Heart left ventricle (tissue), 16 donors: ENCODE results near the gene BST1. TPM values are rescaled to one million over a fixed set of nuclear protein-coding genes. Genes with fewer than 3 reads are reported as not detected.

Source experiments
- ATAC-seq, 4 donors: fragments of 200-7000 bp; cut with Tn5 transposase; one replicate each; pipeline ENCODE4 v1.9.1; 2020 to 2022; ENCODE audit warnings: moderate library complexity in 4 of 4, mild to moderate bottlenecking in 3 of 4, moderate number of reproducible peaks in 1 of 4
- DNase-seq, 5 donors: peaks; one replicate each; pipeline ENCODE4 v3.0.0-alpha.2; 2020
- H3K27ac ChIP-seq, 12 donors: fragments of 200-600 bp; sonication (generic) in 4 of 12; one replicate each; pipeline versions ENCODE4 v1.5.0 to v1.8.0; 2016 to 2022; ENCODE audit warnings: mild to moderate bottlenecking in 2 of 12
- H3K27me3 ChIP-seq, 9 donors: fragments of 200-600 bp; sonication (generic) in 2 of 9; one replicate each; pipeline versions ENCODE4 v1.5.1 to v1.8.0; 2016 to 2022; ENCODE audit warnings: mild to moderate bottlenecking in 3 of 9
- H3K36me3 ChIP-seq, 9 donors: fragments of 200-600 bp; sonication (generic) in 2 of 9; one replicate each; pipeline versions ENCODE4 v1.5.0 to v1.8.0; 2018 to 2022; ENCODE audit warnings: mild to moderate bottlenecking in 2 of 9
- H3K4me1 ChIP-seq, 12 donors: fragments of 200-600 bp; sonication (generic) in 4 of 12; one replicate each; pipeline versions ENCODE4 v1.5.0 to v1.8.0; 2016 to 2022; ENCODE audit warnings: mild to moderate bottlenecking in 3 of 12
- H3K4me3 ChIP-seq, 12 donors: fragments of 200-600 bp; sonication (generic) in 4 of 12; one replicate each; pipeline versions ENCODE4 v1.5.0 to v1.8.0; 2017 to 2022; ENCODE audit warnings: mild to moderate bottlenecking in 9 of 12, moderate library complexity in 4 of 12
- H3K9me3 ChIP-seq, 12 donors: fragments of 200-600 bp; sonication (generic) in 4 of 12; one replicate each; pipeline versions ENCODE4 v1.5.0 to v1.8.0; 2016 to 2022; ENCODE audit warnings: mild to moderate bottlenecking in 1 of 12
- POLR2A ChIP-seq, 2 donors: fragments of 450-650 bp; IDR thresholded peaks; one replicate each; pipeline ENCODE4 v1.6.1; 2017; ENCODE audit warnings: antibody characterized with exemption in 2 of 2, mild to moderate bottlenecking in 2 of 2, moderate library complexity in 2 of 2
- WGBS, 4 donors: extraction: QIAGEN DNeasy Blood & Tissue Kit in 2 of 4; methylation state at CpG; one replicate each; pipeline versions ENCODE4 v1.1.5 to v1.1.7; 2013 to 2018; 5-methylcytosine and 5-hydroxymethylcytosine counted together
- intact Hi-C, 10 donors: fragments of 100-400 bp; cut with DNase I; formaldehyde crosslinking; loops; one replicate each; pipeline versions ENCODE4 v1.11.1 to v1.14.2; 2022
- polyA plus RNA-seq, 2 donors: library from polyadenylated mRNA; stranded (reverse); fragments of 200-250 nt; gene quantifications; one replicate each; pipeline ENCODE4 v1.2.3, GENCODE V29; 2013
- total RNA-seq, 9 donors: library from RNA; depleted of rRNA in 2 of 9; stranded (reverse); fragments of >200 nt in 2 of 9; fragmentation: NEBNext Ultra II Directional in 3 of 9; extraction: Animal tissue kit (Norgen Biotek cat#: 25700) in 3 of 9; gene quantifications; one replicate each; pipeline versions ENCODE4 v1.1.0 to v1.2.4, GENCODE V29; 2016 to 2023
- TF ChIP-seq, protein P1 (sequence below), 12 donors: fragments of 200-600 bp; sonication (generic) in 4 of 12; IDR thresholded peaks; one replicate each; pipeline versions ENCODE4 v1.5.0 to v1.8.0; 2018 to 2022; ENCODE audit warnings: antibody characterized with exemption in 12 of 12, mild to moderate bottlenecking in 5 of 12
- donor health status: ischemic (EF 13 %, LVEDD 7.1; RV severe dilation, severe dysfunction).
- donor health status: healthy with polysubstance abuse.
- donor health status: DM: no; HTN: yes; CAD: no.
- donor health status: DM: no; HTN: no; CAD: no.
- donor health status: ischemic (EF 25% LVEDD 6.9; RV normal size, moderate dysfunction).
- donor health status: ischemic (EF 25% LVEDD 5.7; RV mildly dilated, moderate dysfunction).
- donor health status: healthy.
- donor health status: DM: yes; HTN: yes; CAD: no.
- donor health status: ischemic (EF 35%, LVEDD 5.7; RV mildly dilated, moderate dysfunction).
- donor health status: nonischemic (EF 11% LVEDD 7.7; RV severe dilation, severe dysfunction).
- donor health status: DM: yes; HTN: yes; CAD: no.
- donor health status: PGD.
- donor health status: ischemic (EF 29% LVEDD 5.4; RV normal size, mild dysfunction).
- donor health status: nonischemic (EF 23%, LVEDD 6.1; RV moderate dilation, normal function).

Gene BST1
- total and polyA plus RNA-seq, 11 donors: 1.3 to 18.4 (median 2.1) TPM

DNA sequence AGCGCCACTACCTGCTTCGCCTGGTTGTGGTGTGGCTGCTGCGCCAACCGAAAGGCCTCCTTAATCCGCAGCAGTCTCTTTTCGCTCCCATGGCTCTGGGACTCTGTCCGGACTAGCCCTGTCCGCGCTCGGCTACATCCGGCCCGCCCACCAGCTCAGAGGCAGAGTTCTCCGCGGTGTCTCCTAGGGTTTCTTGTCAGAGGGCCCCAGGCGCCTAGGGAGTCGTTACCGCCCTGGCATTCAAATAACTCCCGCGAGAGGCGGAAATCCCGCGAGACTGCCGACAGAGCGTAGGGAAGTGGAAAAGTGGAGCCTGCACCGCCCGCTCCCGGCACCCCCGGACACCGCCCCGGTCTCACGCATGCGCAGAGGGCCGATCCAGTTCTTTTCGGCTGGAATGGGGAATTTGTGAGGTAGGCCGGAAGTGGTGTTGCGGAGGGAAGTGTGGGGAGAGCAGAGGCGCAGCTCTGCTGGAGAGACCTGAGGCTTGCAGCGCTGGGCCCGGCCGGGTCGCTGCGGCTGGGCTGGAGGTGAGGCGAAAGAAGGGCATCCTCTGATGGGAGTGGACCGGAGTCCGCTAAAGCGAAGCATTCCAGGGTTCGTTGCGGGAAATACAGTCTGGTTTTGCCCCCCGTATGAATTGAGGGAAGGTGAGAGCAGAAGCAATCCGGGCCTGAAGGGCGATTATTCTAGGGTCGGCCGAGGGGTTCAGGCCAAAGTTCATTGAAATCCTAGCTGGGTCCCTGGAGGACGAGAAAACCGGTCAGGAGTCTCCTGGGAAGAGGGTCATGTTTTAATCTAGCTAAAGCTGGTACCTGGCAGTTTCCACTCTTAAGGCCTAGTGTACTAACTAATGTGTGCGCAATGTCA lies 21.3 kb upstream of the BST1 start, which contains the start of gene FAM200B:
FAM200B (plus strand) TSS at position 456 of the 870 bp plus-strand sequence. CDS start 5,151 bp downstream, outside the sequence.
- WGBS, 4 donors: 0 to 1% (median 0%) methylated on average over 39 to 56 of the region's 56 CpGs
- Histone ChIP-seq H3K36me3 (peaks cover 0 to 18% (median 6%) of the 10 kb centered on the region in 9 donors), H3K27ac (peak within 1 kb of the TSS; percentile 38 to 95 (median 90)), H3K9me3 (no peaks in the 10 kb centered on the region), H3K27me3 (no peaks in the 10 kb centered on the region), H3K4me1 (peaks cover 4 to 57% (median 24%) of the 10 kb centered on the region in 12 donors), H3K4me3 (peak within 1 kb of the TSS; percentile 27 to 86 (median 79))
- ATAC-seq (peak; percentile 98), DNase-seq (peak; percentile 98 to 100 (median 98))
- intact Hi-C loops: loop anchor here in 1 of 10 donors (2.0 kb wide), 1 partner anchor 27 kb away; the partner anchor contains the start of gene FBXL5
- TF ChIP-seq, protein P1, sequence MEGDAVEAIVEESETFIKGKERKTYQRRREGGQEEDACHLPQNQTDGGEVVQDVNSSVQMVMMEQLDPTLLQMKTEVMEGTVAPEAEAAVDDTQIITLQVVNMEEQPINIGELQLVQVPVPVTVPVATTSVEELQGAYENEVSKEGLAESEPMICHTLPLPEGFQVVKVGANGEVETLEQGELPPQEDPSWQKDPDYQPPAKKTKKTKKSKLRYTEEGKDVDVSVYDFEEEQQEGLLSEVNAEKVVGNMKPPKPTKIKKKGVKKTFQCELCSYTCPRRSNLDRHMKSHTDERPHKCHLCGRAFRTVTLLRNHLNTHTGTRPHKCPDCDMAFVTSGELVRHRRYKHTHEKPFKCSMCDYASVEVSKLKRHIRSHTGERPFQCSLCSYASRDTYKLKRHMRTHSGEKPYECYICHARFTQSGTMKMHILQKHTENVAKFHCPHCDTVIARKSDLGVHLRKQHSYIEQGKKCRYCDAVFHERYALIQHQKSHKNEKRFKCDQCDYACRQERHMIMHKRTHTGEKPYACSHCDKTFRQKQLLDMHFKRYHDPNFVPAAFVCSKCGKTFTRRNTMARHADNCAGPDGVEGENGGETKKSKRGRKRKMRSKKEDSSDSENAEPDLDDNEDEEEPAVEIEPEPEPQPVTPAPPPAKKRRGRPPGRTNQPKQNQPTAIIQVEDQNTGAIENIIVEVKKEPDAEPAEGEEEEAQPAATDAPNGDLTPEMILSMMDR (IDR thresholded peaks at IDR 0.05): peak in 6 of 12 donors; percentile 3 to 37 (median 23)
- peak in 1 of 2 donors; percentile 81 for TF ChIP-seq POLR2A (IDR thresholded peaks at IDR 0.05)

DNA sequence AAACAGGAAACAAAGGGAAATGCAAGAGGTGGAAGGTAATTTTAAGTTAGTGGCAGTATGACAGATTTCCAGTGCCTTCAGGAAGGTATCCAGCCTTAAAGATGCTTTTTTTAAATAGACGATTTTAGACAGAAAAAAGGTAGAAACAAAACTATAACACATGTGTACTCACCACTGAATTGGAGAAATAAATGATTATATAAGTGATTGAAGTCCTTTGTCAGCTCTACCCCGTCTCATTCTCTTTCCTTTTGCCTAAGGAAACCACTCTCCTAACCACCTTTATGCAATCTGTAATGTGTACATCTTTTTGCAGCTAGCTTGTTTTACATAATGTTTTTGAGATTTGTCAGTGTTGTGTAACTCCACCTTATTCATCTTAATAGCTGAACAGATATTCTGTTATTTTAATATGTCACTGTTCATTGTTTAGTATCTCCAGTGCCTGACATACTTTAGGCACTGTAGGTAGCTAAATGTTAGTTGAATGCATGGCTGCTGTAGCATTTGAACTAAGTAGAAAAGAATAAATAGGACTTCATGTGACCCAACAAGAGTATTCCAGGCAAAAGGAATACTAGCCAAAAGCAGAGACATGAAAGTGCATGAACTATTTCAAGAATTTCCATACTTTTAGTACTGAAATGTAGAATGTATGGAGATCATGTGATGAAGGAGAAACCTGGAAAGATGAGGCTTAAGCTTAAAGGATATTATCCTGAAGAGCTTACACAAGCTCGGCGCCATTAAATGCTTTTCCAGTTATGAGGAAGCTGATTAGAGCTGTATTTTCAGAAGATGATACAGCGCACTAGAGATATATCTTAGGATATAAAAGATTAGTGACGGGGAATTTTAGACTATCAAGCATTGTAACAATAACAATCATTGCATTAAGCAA lies 20.4 kb upstream of the BST1 start:
- Histone ChIP-seq H3K27me3 (no peaks in the 10 kb centered on the region), H3K4me3 (peak overlapping the region; percentile 27 to 86 (median 79)), H3K36me3 (peaks cover 0 to 26% (median 15%) of the 10 kb centered on the region in 9 donors), H3K27ac (peak overlapping the region; percentile 38 to 95 (median 90)), H3K9me3 (no peaks in the 10 kb centered on the region), H3K4me1 (peaks cover 4 to 58% (median 24%) of the 10 kb centered on the region in 12 donors)
- ATAC-seq (no peak), DNase-seq (no peak)
- TF ChIP-seq, protein P1 (IDR thresholded peaks at IDR 0.05): no peak
- TF ChIP-seq POLR2A (IDR thresholded peaks at IDR 0.05): no peak
- intact Hi-C loops: loop anchor here in 1 of 10 donors (2.0 kb wide), 1 partner anchor 28 kb away; the partner anchor contains the start of gene FBXL5
- 20 to 39% (median 32%) methylated on average over 6 of the region's 6 CpGs for WGBS, 4 donors

DNA sequence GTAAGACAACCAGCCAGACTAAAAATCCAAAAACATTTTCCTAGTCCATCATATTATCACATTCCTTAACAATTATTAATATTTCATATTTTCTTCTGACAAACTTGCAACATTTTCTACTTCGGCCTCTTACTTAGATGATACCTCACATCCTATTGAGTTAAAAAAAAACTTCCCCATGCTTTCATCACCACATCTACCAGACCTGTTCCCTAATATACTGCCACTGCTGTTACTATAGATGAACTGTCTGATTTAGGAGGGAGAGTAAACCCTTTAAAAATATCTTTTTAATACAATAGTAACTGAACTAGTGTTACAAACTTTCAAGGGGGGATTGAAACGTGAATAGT lies 19.7 kb upstream of the BST1 start:
- DNase-seq (no peak), ATAC-seq (no peak)
- no peak for TF ChIP-seq POLR2A (IDR thresholded peaks at IDR 0.05)
- TF ChIP-seq, protein P1 (IDR thresholded peaks at IDR 0.05): no peak
- Histone ChIP-seq H3K36me3 (peaks cover 0 to 33% (median 21%) of the 10 kb centered on the region in 9 donors), H3K9me3 (no peaks in the 10 kb centered on the region), H3K4me3 (peak overlapping the region in 6 of 12 donors; percentile 61 to 86 (median 83)), H3K27me3 (no peaks in the 10 kb centered on the region), H3K4me1 (peaks cover 4 to 61% (median 24%) of the 10 kb centered on the region in 12 donors), H3K27ac (peak overlapping the region in 2 of 12 donors; percentile 89 to 95)
- WGBS, 4 donors: 83 to 91% (median 89%) methylated on average over 2 of the region's 2 CpGs
- intact Hi-C loops: loop anchor here in 1 of 10 donors (2.0 kb wide), 1 partner anchor 28 kb away; the partner anchor contains the start of gene FBXL5
